Spinal cord (tissue), 10 donors: ENCODE data around the gene TXNDC17. TPM values are rescaled to one million over a fixed set of nuclear protein-coding genes. Genes with fewer than 3 reads are reported as not detected.

ENCODE experiments used
- DNase-seq, 6 donors: peaks; one replicate each; pipeline versions ENCODE4 v3.0.0 to v3.0.0-alpha.2; 2013 to 2015; ENCODE audit warnings: low spot score in 6 of 6, low read depth in 4 of 6
- H3K27ac ChIP-seq: one replicate; pipeline ENCODE4 v1.5.1; 2013; ENCODE audit warnings: low read depth, low read length, control low read depth
- H3K27me3 ChIP-seq: one replicate; pipeline ENCODE4 v1.6.1; 2013; ENCODE audit warnings: low read length; ENCODE audit not compliant: control insufficient read depth, insufficient read depth
- H3K36me3 ChIP-seq: one replicate; pipeline ENCODE4 v1.6.1; 2013; ENCODE audit warnings: low read length; ENCODE audit not compliant: control insufficient read depth, insufficient read depth
- H3K4me1 ChIP-seq: one replicate; pipeline ENCODE4 v1.6.1; 2013; ENCODE audit warnings: low read length; ENCODE audit not compliant: control insufficient read depth, insufficient read depth
- H3K4me3 ChIP-seq: one replicate; pipeline ENCODE4 v1.5.1; 2013; ENCODE audit warnings: low read depth, low read length, control low read depth
- H3K9me3 ChIP-seq: one replicate; pipeline ENCODE4 v1.6.1; 2013; ENCODE audit warnings: low read length; ENCODE audit not compliant: control insufficient read depth, insufficient read depth
- WGBS: methylation state at CpG from one replicate; pipeline ENCODE4 v1.1.5; 2013; ENCODE audit warnings: missing lambda C conversion rate; ENCODE audit not compliant: insufficient coverage; 5-methylcytosine and 5-hydroxymethylcytosine counted together
- polyA plus RNA-seq, 2 donors: library from polyadenylated mRNA; unstranded; fragments of 120-200 nt; gene quantifications; one replicate each; pipeline ENCODE4 v1.2.1, GENCODE V29; 2013; ENCODE audit not compliant: insufficient read length in 2 of 2
- total RNA-seq, 2 donors: library from RNA; depleted of rRNA in 1 of 2; stranded (reverse); fragments of 120-200 nt in 1 of 2; fragments of >200 nt in 1 of 2; gene quantifications; one replicate each; pipeline versions ENCODE4 v1.2.3 to v1.2.4, GENCODE V29; 2013 to 2014
- donor health status: healthy.

TXNDC17 gene
- total and polyA plus RNA-seq, 4 donors = 23.6 to 71.6 (median 67.2) TPM

DNA sequence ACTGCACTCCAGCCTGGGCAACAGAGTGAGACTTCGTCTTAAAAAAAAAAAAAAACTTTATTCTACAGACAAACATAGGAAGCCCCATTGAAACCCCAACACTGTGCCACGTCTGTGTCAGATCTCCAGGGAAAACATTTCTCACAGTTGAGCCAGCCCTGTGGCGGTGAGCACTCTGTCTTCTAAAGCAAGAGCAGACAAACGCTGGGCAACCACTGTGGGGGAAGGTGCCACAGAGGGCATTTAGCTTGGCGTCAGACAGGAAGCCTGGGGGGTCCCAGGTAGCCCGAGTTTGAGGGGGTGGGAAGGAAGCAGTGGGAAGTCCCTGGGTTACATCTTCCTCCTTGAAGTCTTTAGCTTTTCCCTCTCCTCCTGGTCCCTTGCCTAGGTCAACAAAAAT, 26.7 kb downstream of the TXNDC17 start:
- H3K9me3 ChIP-seq = no peaks in the 10 kb centered on the region
- no peak overlapping the region for H3K27ac ChIP-seq
- no peaks in the 10 kb centered on the region for H3K27me3 ChIP-seq
- H3K36me3 ChIP-seq = no peaks in the 10 kb centered on the region
- peaks cover 9% of the 10 kb centered on the region for H3K4me1 ChIP-seq
- 58% methylated on average over 3 of the region's 6 CpGs for WGBS
- no peak overlapping the region for H3K4me3 ChIP-seq
- DNase-seq = no peak

DNA sequence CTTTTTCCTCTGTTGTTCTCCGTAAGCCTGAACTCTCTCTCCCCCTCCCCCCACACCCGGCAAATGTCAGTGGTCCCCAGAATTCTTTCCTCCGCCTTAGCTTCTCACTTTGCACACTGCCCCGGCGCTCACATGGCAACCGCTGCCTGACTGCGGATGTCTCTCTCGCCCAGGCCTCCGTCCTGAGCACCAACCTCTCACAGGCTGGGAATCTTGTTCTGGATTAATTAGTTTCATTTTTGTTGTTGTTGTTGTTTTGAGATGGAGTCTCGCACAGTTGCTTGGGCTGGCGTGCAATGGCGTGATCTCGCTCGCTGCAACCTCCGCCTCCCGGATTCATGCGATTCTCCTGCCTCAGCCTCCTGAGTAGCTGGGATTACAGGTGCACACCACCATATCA, 27.4 kb downstream of the TXNDC17 start:
- WGBS = 71% methylated on average over 9 of the region's 17 CpGs
- Histone ChIP-seq H3K9me3 (no peaks in the 10 kb centered on the region), H3K27ac (no peak overlapping the region), H3K27me3 (no peaks in the 10 kb centered on the region), H3K4me1 (peaks cover 9% of the 10 kb centered on the region), H3K36me3 (no peaks in the 10 kb centered on the region), H3K4me3 (no peak overlapping the region)
- DNase-seq = no peak

DNA sequence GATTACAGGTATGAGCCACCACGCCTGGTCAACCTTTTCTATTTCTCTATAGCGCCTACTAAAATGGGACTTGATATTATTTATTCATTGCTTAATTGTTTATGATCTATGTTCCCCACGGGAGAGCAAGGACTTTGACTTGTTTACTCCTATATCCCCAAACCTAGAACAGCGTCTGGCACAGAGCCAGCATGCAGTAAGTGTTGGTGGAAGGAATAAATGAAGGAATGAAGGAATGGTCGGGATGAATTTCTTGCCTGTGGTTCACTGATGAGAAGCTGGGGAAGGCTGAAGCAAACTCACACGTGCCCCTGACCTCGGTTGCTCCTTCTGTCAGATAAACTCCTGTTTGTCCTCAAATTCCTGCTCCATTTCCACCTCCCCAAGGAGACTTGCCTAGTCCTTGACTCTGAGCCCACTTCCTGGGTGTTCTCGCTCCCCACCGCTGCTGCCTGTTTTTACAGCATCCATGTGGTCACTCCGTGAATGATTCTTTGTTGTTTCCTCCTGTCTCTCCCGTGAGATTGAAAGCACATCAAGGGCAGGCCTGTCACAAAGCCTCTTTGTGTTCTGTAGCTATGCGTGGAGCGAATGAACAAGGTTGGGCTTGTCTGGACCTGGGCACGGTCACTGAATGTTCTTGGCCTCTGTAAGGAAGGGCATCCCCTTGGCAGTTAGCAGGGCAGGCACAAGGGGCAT, 28.0 kb downstream of the TXNDC17 start:
- Histone ChIP-seq H3K27ac (no peak overlapping the region), H3K4me3 (no peak overlapping the region), H3K9me3 (no peaks in the 10 kb centered on the region), H3K4me1 (peaks cover 9% of the 10 kb centered on the region), H3K27me3 (no peaks in the 10 kb centered on the region), H3K36me3 (no peaks in the 10 kb centered on the region)
- DNase-seq = no peak
- WGBS = 58% methylated on average over 10 of the region's 14 CpGs

DNA sequence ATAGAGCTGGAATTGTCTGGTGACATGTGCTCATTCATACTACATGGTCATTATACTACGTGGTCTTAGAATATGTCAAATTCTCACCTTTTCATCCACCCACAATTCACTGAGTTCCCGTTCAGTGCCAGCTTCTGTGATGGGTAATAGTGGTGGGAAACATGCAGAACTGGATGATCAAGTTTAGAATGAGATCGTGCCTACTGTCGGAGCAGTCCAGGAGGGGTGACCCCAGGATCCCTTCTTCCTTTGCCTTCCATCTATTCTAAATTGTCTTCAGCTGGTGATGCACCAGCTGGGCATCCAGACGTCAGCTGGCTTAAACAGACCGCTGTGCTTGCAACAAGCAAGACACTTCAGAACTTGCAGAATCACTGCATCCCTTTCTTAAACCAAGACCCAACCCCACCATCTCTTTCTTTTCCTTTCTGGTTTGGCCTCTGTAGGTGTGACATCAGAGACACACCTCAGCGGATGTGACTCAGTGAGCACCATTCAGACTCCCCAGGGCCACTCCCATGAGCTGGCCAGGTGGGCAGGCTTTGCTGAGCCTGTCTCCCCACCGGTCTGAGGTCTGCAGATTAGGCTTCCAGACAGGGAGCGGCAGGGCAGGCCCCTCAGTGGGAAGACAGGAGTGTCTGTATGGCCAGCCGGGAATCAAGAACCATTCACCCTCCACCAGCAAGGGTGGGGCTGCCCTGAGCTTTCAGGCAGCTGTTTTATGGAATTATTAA, 28.8 kb downstream of the TXNDC17 start:
- no peak for DNase-seq
- H3K4me1 ChIP-seq = peaks cover 9% of the 10 kb centered on the region
- H3K27ac ChIP-seq = no peak overlapping the region
- WGBS = 67% methylated on average over 6 of the region's 10 CpGs
- no peaks in the 10 kb centered on the region for H3K36me3 ChIP-seq
- no peak overlapping the region for H3K4me3 ChIP-seq
- H3K27me3 ChIP-seq = no peaks in the 10 kb centered on the region
- H3K9me3 ChIP-seq = no peaks in the 10 kb centered on the region

DNA sequence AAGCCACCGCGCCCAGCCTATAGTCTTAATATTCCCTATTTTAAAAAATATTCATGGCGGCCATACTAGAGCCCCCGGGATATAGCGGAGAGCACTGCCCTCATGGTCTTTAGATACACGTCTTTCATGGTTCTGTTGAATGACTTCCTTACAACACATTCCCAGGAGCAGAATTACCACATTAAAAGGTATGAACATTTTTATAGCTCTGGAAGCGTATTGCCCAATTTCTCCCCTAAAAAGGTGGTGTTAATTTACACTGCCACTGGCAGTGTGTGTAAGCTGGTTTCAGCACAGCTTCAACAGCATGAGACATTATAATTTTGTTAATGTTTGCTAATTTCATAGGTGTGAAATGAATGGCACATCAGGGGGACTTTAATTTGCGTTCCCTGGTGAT, 29.7 kb downstream of the TXNDC17 start:
- no peak for DNase-seq
- H3K9me3 ChIP-seq = no peaks in the 10 kb centered on the region
- H3K36me3 ChIP-seq = no peaks in the 10 kb centered on the region
- H3K4me3 ChIP-seq = no peak overlapping the region
- H3K4me1 ChIP-seq = peaks cover 9% of the 10 kb centered on the region
- H3K27me3 ChIP-seq = no peaks in the 10 kb centered on the region
- WGBS = 96% methylated on average over 4 of the region's 8 CpGs
- H3K27ac ChIP-seq = no peak overlapping the region

DNA sequence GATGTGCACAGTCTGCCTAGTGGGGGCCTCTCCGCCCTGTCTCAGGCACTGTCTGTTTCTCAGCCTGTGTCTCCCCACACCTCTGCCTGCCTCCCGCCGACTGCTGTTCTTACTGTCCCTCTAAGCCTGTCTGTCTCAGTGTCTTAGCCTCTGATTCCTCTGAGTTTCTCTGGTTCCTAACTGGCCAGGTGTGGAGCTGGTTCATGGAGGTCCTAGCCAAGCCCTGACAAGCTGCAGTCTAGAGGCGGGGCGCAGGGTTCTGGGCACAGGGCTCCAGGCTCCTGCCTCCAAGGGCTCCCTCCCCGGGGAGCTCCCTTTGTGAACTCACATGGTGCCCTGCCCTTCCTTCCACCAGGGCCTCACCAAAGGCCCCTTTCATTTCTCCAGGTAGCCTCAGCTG, 30.1 kb downstream of the TXNDC17 start:
- H3K27ac ChIP-seq = no peak overlapping the region
- no peak overlapping the region for H3K4me3 ChIP-seq
- no peaks in the 10 kb centered on the region for H3K27me3 ChIP-seq
- WGBS = 75% methylated on average over 6 of the region's 6 CpGs
- H3K9me3 ChIP-seq = no peaks in the 10 kb centered on the region
- H3K36me3 ChIP-seq = no peaks in the 10 kb centered on the region
- H3K4me1 ChIP-seq = peaks cover 9% of the 10 kb centered on the region
- DNase-seq = no peak

DNA sequence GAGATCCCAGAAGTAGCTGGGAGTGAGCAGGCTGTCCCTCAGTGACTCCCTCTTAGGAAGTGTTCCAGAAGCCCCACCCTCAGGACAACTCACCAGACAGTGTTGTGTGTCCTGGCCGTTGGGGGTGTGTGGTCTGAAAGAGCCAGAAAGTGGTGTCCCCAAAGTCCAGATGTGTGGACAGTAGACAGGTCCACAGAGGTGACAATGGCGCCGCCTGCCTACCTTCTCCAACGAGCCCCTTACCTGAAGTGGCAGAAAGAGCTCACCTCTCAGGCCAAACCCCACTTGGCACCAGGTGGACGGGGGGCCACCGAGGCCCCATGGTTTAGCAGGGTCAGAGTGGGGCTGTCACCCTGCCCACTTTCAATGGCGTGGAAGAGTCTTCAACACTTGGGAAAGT, 30.6 kb downstream of the TXNDC17 start:
- Histone ChIP-seq H3K4me1 (peaks cover 5% of the 10 kb centered on the region), H3K9me3 (no peaks in the 10 kb centered on the region), H3K27ac (no peak overlapping the region), H3K27me3 (no peaks in the 10 kb centered on the region), H3K4me3 (no peak overlapping the region), H3K36me3 (no peaks in the 10 kb centered on the region)
- WGBS = 87% methylated on average over 4 of the region's 7 CpGs
- no peak for DNase-seq

DNA sequence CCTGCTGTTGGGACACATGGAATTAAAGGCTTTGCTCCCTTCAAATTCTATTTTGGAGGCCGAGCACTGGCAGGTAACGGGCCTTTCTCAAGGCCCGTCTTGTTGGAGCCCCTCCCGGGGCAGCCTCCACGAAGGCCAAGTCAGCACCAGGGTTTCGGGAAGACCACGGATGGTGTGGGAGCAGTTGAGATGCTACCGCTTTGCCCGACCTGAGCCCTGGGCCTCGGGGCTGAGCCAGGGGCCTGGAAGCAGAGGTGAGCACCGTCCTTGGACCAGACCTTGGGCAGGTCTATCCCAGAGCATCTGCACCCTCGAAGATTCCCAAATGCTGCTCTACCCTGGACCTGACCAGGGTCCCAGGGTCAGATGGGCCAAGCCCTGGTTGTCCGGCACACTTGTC, 33.7 kb downstream of the TXNDC17 start:
- DNase-seq = no peak
- 95% methylated on average over 12 of the region's 13 CpGs for WGBS
- Histone ChIP-seq H3K4me1 (peaks cover 7% of the 10 kb centered on the region), H3K4me3 (no peak overlapping the region), H3K27me3 (no peaks in the 10 kb centered on the region), H3K36me3 (no peaks in the 10 kb centered on the region), H3K27ac (no peak overlapping the region), H3K9me3 (no peaks in the 10 kb centered on the region)

DNA sequence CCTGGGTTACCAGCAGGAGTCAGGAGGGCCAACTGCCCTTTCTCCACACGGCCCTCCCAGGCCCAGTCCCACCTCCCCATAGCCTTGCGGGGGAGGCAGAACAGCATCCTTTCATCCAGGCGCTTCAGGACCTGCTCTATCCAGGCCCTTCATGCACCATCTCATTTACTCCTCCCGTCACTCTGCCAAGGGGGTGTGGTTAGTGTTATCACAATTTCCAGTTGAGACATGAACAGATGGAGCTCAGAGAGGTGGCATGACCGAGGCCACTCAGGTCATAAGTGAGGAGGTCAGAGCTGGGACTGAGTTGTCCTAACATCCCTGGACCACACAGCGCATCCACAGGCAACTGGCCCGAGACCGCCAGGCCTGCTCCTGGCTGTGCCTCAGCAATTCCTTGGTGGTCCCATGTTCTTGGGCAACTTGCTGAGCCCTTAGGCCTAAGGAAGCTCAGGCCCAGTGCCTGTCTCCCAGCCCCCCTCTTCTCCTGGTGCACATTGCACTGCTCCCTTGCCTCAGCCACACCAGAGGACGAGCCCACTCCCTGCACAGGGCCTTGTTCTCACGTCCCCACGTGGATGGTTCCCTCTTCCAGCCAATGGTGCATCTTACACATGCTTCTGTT, 34.5 kb downstream of the TXNDC17 start:
- H3K9me3 ChIP-seq = no peaks in the 10 kb centered on the region
- peaks cover 7% of the 10 kb centered on the region for H3K4me1 ChIP-seq
- H3K27me3 ChIP-seq = no peaks in the 10 kb centered on the region
- H3K4me3 ChIP-seq = no peak overlapping the region
- H3K27ac ChIP-seq = no peak overlapping the region
- no peaks in the 10 kb centered on the region for H3K36me3 ChIP-seq
- 82% methylated on average over 8 of the region's 11 CpGs for WGBS
- no peak for DNase-seq

DNA sequence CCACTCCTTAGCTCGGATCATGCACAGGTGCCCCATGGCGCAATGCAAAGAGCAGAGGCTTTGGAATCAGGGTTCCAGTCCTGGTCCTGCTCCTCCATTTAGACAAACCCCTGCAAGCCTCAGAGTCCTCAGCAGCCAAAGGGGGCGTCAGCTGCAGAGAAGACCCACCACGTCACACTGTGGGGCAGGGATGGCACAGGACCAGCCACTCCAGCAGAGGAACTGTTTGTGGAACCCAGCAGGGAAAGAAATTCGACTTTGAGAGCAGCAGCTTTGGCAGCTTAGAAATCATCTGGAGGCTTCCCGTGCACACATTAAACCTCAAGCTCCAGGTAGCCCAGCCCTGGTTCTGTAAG, 35.9 kb downstream of the TXNDC17 start:
- no peak overlapping the region for H3K27ac ChIP-seq
- no peaks in the 10 kb centered on the region for H3K9me3 ChIP-seq
- H3K4me3 ChIP-seq = no peak overlapping the region
- WGBS = 58% methylated on average over 6 of the region's 6 CpGs
- DNase-seq = no peak
- H3K4me1 ChIP-seq = peaks cover 7% of the 10 kb centered on the region
- no peaks in the 10 kb centered on the region for H3K36me3 ChIP-seq
- no peaks in the 10 kb centered on the region for H3K27me3 ChIP-seq
